ENCODE results near the gene KAT14.

GRCh38 chr20:18093388-18093787, 44.3 kb upstream of the KAT14 start:
- no peak for TF ChIP-seq CTCF (IDR thresholded peaks at IDR 0.05; ENCODE audit: insufficient read depth, low read depth, low read length)
- TF ChIP-seq EZH2 (IDR thresholded peaks at IDR 0.05; ENCODE audit: insufficient read depth, low read length), result no peak

Measured in astrocyte (in vitro differentiated cells and primary cell).